Measurements from ENCODE around the gene SS18L1. TPM values are rescaled to one million over a fixed set of nuclear protein-coding genes. Genes with fewer than 3 reads are reported as not detected.

Gene SS18L1
- total RNA-seq, 5 donors from 2014 or later (not counting 1 experiment from before 2014, with no cell fraction given), result 14.6 to 23.6 (median 19.4) TPM

GRCh38 chr20:62162765-62163484 is 19.4 kb downstream of the SS18L1 start:
- DNase-seq (no peak), ATAC-seq (replicated peaks in 1 of 4) (no peak)
- CTCF ChIA-PET, result no interaction called here
- WGBS (ENCODE audit: insufficient coverage), result 98% methylated on average over 28 of the region's 38 CpGs
- H3K4me3 Mint-ChIP-seq, result no peak overlapping the region
- H3K9me3 ChIP-seq, result no peaks in the 10 kb centered on the region
- peaks cover 23% of the 10 kb centered on the region for H3K36me3 Mint-ChIP-seq
- peaks cover 0 to 10% of the 10 kb centered on the region in 2 experiments for H3K4me1 ChIP-seq (ENCODE audit: control insufficient read depth in 1 of 2, extremely low read depth in 1 of 2, insufficient read depth in 2 of 2, low read length in 2 of 2)
- peaks cover 28 to 38% of the 10 kb centered on the region in 2 donors for H3K36me3 ChIP-seq (ENCODE audit: control insufficient read depth in 2 of 2, extremely low read depth in 1 of 2, insufficient read depth in 1 of 2, low read length in 1 of 2)
- POLR2A ChIA-PET, result interaction anchor here in 1 of 2 donors (0.6 kb wide), 1 partner anchor 59 kb away, joined by 4 read pairs; no protein-coding TSS in a partner anchor
- no peak overlapping the region for H3K4me3 ChIP-seq (ENCODE audit: control insufficient read depth in 1 of 2, extremely low read depth in 1 of 2, low read length in 1 of 2)
- H3K27ac ChIP-seq (ENCODE audit: low read length), result no peak overlapping the region
- no peaks in the 10 kb centered on the region for H3K9me3 Mint-ChIP-seq
- H3K27me3 Mint-ChIP-seq, result no peaks in the 10 kb centered on the region
- H3K27me3 ChIP-seq (replicated peaks in 1 of 2; ENCODE audit: control insufficient read depth in 2 of 2, extremely low read depth in 1 of 2, insufficient read depth in 2 of 2, low read length in 1 of 2), result no peaks in the 10 kb centered on the region
- H3K4me1 Mint-ChIP-seq, result peaks cover 0 to 7% (median 6%) of the 10 kb centered on the region in 3 donors
- H3K27ac Mint-ChIP-seq, result no peak overlapping the region

GRCh38 chr20:62163485-62163865 is 19.9 kb downstream of the SS18L1 start:
- DNase-seq (no peak), ATAC-seq (replicated peaks in 1 of 4) (no peak)
- Histone ChIP-seq H3K27ac (ENCODE audit: low read length) (no peak overlapping the region), H3K36me3 (ENCODE audit: control insufficient read depth in 2 of 2, extremely low read depth in 1 of 2, insufficient read depth in 1 of 2, low read length in 1 of 2) (peaks cover 28 to 43% of the 10 kb centered on the region in 2 donors), H3K4me3 (ENCODE audit: control insufficient read depth in 1 of 2, extremely low read depth in 1 of 2, low read length in 1 of 2) (no peak overlapping the region), H3K27me3 (replicated peaks in 1 of 2; ENCODE audit: control insufficient read depth in 2 of 2, extremely low read depth in 1 of 2, insufficient read depth in 2 of 2, low read length in 1 of 2) (no peaks in the 10 kb centered on the region), H3K9me3 (no peaks in the 10 kb centered on the region), H3K4me1 (ENCODE audit: control insufficient read depth in 1 of 2, extremely low read depth in 1 of 2, insufficient read depth in 2 of 2, low read length in 2 of 2) (peaks cover 0 to 10% of the 10 kb centered on the region in 2 experiments)
- POLR2A ChIA-PET, result interaction anchor here in 1 of 2 donors (0.6 kb wide), 1 partner anchor 59 kb away, joined by 4 read pairs; no protein-coding TSS in a partner anchor
- H3K27me3 Mint-ChIP-seq, result no peaks in the 10 kb centered on the region
- H3K27ac Mint-ChIP-seq, result no peak overlapping the region
- H3K36me3 Mint-ChIP-seq, result peaks cover 28% of the 10 kb centered on the region
- CTCF ChIA-PET, result no interaction called here
- no peaks in the 10 kb centered on the region for H3K9me3 Mint-ChIP-seq
- over 99% methylated on average over 25 of the region's 25 CpGs for WGBS (ENCODE audit: insufficient coverage)
- H3K4me3 Mint-ChIP-seq, result no peak overlapping the region
- peaks cover 0 to 7% (median 6%) of the 10 kb centered on the region in 3 donors for H3K4me1 Mint-ChIP-seq

GRCh38 chr20:62163986-62164762 is 20.6 kb downstream of the SS18L1 start:
- ChIA-PET CTCF (no interaction called here), POLR2A (no interaction called here)
- Histone ChIP-seq H3K36me3 (ENCODE audit: control insufficient read depth in 2 of 2, extremely low read depth in 1 of 2, insufficient read depth in 1 of 2, low read length in 1 of 2) (peaks cover 24 to 44% of the 10 kb centered on the region in 2 donors), H3K4me1 (ENCODE audit: control insufficient read depth in 1 of 2, extremely low read depth in 1 of 2, insufficient read depth in 2 of 2, low read length in 2 of 2) (peaks cover 0 to 9% of the 10 kb centered on the region in 2 experiments), H3K27me3 (replicated peaks in 1 of 2; ENCODE audit: control insufficient read depth in 2 of 2, extremely low read depth in 1 of 2, insufficient read depth in 2 of 2, low read length in 1 of 2) (no peaks in the 10 kb centered on the region), H3K27ac (ENCODE audit: low read length) (no peak overlapping the region), H3K4me3 (ENCODE audit: control insufficient read depth in 1 of 2, extremely low read depth in 1 of 2, low read length in 1 of 2) (no peak overlapping the region), H3K9me3 (no peaks in the 10 kb centered on the region)
- Mint-ChIP-seq H3K36me3 (peaks cover 31% of the 10 kb centered on the region), H3K27ac (no peak overlapping the region), H3K27me3 (no peaks in the 10 kb centered on the region), H3K4me1 (peaks cover 0 to 6% (median 5%) of the 10 kb centered on the region in 3 donors), H3K9me3 (no peaks in the 10 kb centered on the region), H3K4me3 (no peak overlapping the region)
- ATAC-seq (replicated peaks in 1 of 4), result no peak
- 98% methylated on average over 22 of the region's 29 CpGs for WGBS (ENCODE audit: insufficient coverage)
- no peak for DNase-seq

GRCh38 chr20:62164879-62165761 is 21.6 kb downstream of the SS18L1 start:
- no peaks in the 10 kb centered on the region for H3K9me3 Mint-ChIP-seq
- Histone ChIP-seq H3K27me3 (replicated peaks in 1 of 2; ENCODE audit: control insufficient read depth in 2 of 2, extremely low read depth in 1 of 2, insufficient read depth in 2 of 2, low read length in 1 of 2) (no peaks in the 10 kb centered on the region), H3K36me3 (ENCODE audit: control insufficient read depth in 2 of 2, extremely low read depth in 1 of 2, insufficient read depth in 1 of 2, low read length in 1 of 2) (peaks cover 25 to 44% of the 10 kb centered on the region in 2 donors), H3K27ac (ENCODE audit: low read length) (no peak overlapping the region), H3K9me3 (no peaks in the 10 kb centered on the region), H3K4me3 (ENCODE audit: control insufficient read depth in 1 of 2, extremely low read depth in 1 of 2, low read length in 1 of 2) (no peak overlapping the region), H3K4me1 (ENCODE audit: control insufficient read depth in 1 of 2, extremely low read depth in 1 of 2, insufficient read depth in 2 of 2, low read length in 2 of 2) (no peaks in the 10 kb centered on the region)
- ATAC-seq (replicated peaks in 1 of 4) (no peak), DNase-seq (no peak)
- ChIA-PET CTCF (no interaction called here), POLR2A (no interaction called here)
- H3K27me3 Mint-ChIP-seq, result no peaks in the 10 kb centered on the region
- no peak overlapping the region for H3K4me3 Mint-ChIP-seq
- 99% methylated on average over 38 of the region's 41 CpGs for WGBS (ENCODE audit: insufficient coverage)
- no peaks in the 10 kb centered on the region for H3K4me1 Mint-ChIP-seq
- H3K27ac Mint-ChIP-seq, result no peak overlapping the region
- H3K36me3 Mint-ChIP-seq, result peaks cover 28% of the 10 kb centered on the region

- Mint-ChIP-seq H3K27me3 (no peaks in the 10 kb centered on the region), H3K4me3 (no peak overlapping the region), H3K36me3 (peaks cover 24% of the 10 kb centered on the region), H3K9me3 (no peaks in the 10 kb centered on the region), H3K4me1 (no peaks in the 10 kb centered on the region), H3K27ac (no peak overlapping the region)
- POLR2A ChIA-PET, result no interaction called here
- H3K36me3 ChIP-seq (ENCODE audit: control insufficient read depth in 2 of 2, extremely low read depth in 1 of 2, insufficient read depth in 1 of 2, low read length in 1 of 2), result peaks cover 25 to 39% of the 10 kb centered on the region in 2 donors
- ATAC-seq (replicated peaks in 1 of 4) (no peak), DNase-seq (no peak)
- H3K9me3 ChIP-seq, result no peaks in the 10 kb centered on the region
- H3K27ac ChIP-seq (ENCODE audit: low read length), result no peak overlapping the region
- no peaks in the 10 kb centered on the region for H3K4me1 ChIP-seq (ENCODE audit: control insufficient read depth in 1 of 2, extremely low read depth in 1 of 2, insufficient read depth in 2 of 2, low read length in 2 of 2)
- WGBS (ENCODE audit: insufficient coverage), result 96% methylated on average over 19 of the region's 25 CpGs
- no peak overlapping the region for H3K4me3 ChIP-seq (ENCODE audit: control insufficient read depth in 1 of 2, extremely low read depth in 1 of 2, low read length in 1 of 2)
- CTCF ChIA-PET, result no interaction called here
- H3K27me3 ChIP-seq (replicated peaks in 1 of 2; ENCODE audit: control insufficient read depth in 2 of 2, extremely low read depth in 1 of 2, insufficient read depth in 2 of 2, low read length in 1 of 2), result no peaks in the 10 kb centered on the region
Observed at GRCh38 chr20:62165762-62166399, 22.3 kb downstream of the SS18L1 start.

Data from T-cell (primary cell).